K562 treated with DMSO at 1 percent for 4 hours (cell line): Measurements from ENCODE around the gene LRRC8B. TPM values are rescaled to one million over a fixed set of nuclear protein-coding genes. Genes with fewer than 3 reads are reported as not detected.

ENCODE experiments used
- total RNA-seq: library from RNA; unstranded; fragments of 300-600 nt; gene quantifications from 2 replicates; pipeline ENCODE4 v1.2.3, GENCODE V29; 2022; ENCODE audit not compliant: insufficient read depth

Gene LRRC8B
- total RNA-seq = 7.6 and 9.1 TPM in 2 replicates

GRCh38 chr1:89524369-89525168, at the start of gene LRRC8B:
LRRC8B (plus strand) TSS chr1:89524829; CDS start chr1:89582651, 57,822 bp downstream.

GRCh38 chr1:89632657-89633247, 108.1 kb downstream of the LRRC8B start, which contains the start of gene LRRC8C:
LRRC8C (plus strand) TSS chr1:89633120; CDS start chr1:89686474, 53,354 bp downstream.

Other genes starting within 250 kb of the LRRC8B start
- gene GBP6, start 160.8 kb upstream of the LRRC8B start, total RNA-seq = not detected in 2 replicates
- gene LRRC8C, start 108.3 kb downstream of the LRRC8B start, total RNA-seq = 4.2 and 4.5 TPM in 2 replicates